Smooth muscle cell of the umbilical artery (primary cell): ENCODE measurements around the gene RASGRP4. TPM values are rescaled to one million over a fixed set of nuclear protein-coding genes. Genes with fewer than 3 reads are reported as not detected.

Source experiments
- total RNA-seq: library from RNA; depleted of rRNA; stranded (reverse); fragments of >200 nt; gene quantifications from 2 replicates; pipeline ENCODE4 v1.2.3, GENCODE V29; 2014

Gene RASGRP4, protein sequence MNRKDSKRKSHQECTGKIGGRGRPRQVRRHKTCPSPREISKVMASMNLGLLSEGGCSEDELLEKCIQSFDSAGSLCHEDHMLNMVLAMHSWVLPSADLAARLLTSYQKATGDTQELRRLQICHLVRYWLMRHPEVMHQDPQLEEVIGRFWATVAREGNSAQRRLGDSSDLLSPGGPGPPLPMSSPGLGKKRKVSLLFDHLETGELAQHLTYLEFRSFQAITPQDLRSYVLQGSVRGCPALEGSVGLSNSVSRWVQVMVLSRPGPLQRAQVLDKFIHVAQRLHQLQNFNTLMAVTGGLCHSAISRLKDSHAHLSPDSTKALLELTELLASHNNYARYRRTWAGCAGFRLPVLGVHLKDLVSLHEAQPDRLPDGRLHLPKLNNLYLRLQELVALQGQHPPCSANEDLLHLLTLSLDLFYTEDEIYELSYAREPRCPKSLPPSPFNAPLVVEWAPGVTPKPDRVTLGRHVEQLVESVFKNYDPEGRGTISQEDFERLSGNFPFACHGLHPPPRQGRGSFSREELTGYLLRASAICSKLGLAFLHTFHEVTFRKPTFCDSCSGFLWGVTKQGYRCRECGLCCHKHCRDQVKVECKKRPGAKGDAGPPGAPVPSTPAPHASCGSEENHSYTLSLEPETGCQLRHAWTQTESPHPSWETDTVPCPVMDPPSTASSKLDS
- not detected in 2 replicates for total RNA-seq

GRCh38 chr19:38425810-38426466 lies at the start of gene RASGRP4:
Gene RASGRP4 (minus strand): TSS chr19:38426219. CDS start chr19:38426091, 128 bp downstream.

GRCh38 chr19:38433268-38433733 lies 7.3 kb upstream of the RASGRP4 start, which contains the start of gene RYR1:
Gene RYR1 (plus strand): TSS chr19:38433691. CDS start chr19:38433830, 139 bp downstream.

DNA sequence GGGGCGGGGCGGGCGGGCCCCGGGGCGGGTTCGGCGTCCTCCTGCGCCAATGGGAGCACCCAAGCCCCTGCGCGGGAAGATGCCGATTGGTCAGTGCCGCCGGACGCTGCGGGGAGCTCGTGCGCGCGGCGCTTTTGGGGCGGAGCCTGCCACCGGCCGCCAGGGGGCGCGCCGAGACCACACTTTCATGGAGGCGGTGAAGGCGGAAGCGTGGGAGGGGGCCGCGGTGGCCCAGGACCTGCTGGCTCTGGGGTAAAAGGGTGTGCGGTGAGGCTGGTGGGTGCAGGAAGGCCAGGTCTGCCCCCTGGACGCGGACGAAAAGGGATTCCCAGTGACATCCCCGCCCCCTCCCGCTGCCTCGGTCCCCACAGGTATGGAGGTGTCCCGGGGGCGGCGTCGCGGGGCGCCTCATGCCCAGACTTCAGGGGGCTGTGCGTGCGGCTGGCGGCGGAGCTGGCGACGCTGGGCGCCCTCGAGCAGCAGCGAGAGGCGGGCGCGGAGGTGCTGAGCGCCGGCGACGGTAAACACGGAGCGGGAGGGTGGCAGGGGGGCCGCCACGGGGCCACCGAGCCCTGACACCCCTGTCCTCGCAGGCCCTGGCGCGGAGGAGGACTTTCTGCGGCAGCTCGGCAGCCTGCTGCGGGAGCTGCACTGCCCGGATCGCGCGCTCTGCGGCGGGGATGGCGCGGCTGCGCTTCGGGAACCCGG lies 22.9 kb downstream of the RASGRP4 start, which contains the start of gene FAM98C:
Gene FAM98C (plus strand): TSS at position 127 of the 708 bp plus-strand sequence. CDS start 61 bp downstream, at position 188.

DNA sequence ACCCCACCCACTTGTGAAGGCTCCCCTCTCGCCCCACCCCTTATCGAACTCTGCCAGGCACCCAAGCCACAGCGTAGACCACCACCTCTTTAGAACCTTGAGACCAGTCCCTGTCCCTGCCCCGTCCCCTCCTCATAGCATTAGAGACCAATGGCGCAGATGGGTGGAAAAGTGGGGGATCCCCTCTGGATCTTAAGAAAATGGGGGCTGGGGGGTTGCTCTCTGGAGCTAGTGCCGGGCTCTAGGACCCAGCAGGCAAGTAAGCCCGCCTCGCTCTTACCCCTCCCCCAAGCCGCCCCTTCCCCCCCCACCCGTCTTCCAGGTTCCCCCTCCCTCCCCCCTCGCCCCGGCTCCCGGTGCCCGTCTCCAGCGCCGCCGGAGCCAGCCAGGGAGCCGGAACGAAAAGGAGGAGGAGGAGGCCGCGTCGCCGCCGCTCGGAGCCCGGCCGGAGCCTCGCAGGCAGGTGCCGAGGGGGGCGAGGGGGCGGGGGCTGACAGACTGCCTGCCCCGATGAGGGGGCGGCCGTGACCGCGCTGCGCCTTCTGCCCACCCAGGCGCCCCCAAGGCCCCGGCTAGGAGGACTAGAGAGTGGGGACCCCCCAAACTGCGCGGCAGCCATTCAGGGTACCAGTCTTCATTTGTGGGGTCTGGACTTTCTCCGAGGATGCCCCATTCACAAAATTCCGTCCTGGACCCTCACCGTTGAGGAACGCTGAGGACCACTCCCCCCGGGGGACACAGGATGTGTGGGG lies 37.5 kb downstream of the RASGRP4 start, which contains the start of gene SPRED3:
Gene SPRED3 (plus strand): TSS at position 349 of the 752 bp plus-strand sequence. CDS start 1,606 bp downstream, outside the sequence.

DNA sequence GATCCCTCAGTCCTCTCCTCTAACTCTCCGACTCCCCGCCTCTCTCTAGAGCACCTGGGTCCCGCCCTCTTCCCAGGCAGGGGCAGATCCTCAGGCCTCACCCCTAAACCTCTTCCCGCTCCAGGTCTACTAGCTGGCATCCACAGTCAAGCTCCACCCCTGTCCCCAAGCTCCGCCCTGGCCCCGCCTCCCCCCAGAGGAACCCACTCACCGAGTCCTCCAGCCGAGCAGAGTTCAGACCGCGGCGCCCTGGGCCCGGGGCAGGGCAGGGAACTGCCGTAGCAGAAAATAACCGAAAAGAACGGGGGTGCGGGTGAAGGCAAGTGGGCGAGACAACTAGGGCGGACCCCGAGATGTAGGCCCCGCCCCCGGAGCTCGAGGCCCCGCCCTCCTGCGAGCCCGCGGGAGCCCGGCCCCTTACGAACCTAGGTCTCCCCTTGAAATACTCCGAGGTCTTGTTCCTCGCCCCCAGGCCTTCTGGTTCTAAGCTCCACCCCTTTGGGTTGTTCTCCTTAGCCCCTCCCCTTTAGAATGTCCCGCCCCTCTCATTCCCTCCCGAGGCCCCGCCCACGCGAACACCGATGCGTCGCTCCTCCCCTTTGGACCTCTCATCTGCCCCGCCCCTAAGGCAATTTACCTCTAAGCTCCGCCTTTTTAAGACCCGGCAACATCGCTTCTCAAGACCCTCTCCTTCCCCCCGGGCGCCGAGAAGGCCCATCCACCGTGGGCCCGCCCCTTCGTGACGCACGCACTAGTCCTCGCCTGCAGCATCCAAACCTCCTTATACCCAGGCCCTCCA lies 38.3 kb downstream of the RASGRP4 start, which contains the start of gene GGN:
Gene GGN (minus strand): TSS at position 485 of the 799 bp plus-strand sequence. CDS start 773 bp downstream, outside the sequence.

GRCh38 chr19:38374332-38375097 lies 51.5 kb downstream of the RASGRP4 start, which contains the start of gene PSMD8:
Gene PSMD8 (plus strand): TSS chr19:38374571. CDS start chr19:38374602, 31 bp downstream.

Other genes starting within 250 kb of the RASGRP4 start
- 0.89 and 2.4 TPM in 2 replicates for gene DPF1, start 202.0 kb downstream of the RASGRP4 start, total RNA-seq
- gene PPP1R14A, start 169.8 kb downstream of the RASGRP4 start, total RNA-seq = 1.8 and 2.5 TPM in 2 replicates
- gene SPINT2, start 161.6 kb downstream of the RASGRP4 start, total RNA-seq = 5.6 and 8.6 TPM in 2 replicates
- gene C19orf33, start 122.0 kb downstream of the RASGRP4 start, total RNA-seq = not detected in 2 replicates
- 83.0 and 92.3 TPM in 2 replicates for gene YIF1B, start 110.3 kb downstream of the RASGRP4 start, total RNA-seq
- gene KCNK6, start 106.4 kb downstream of the RASGRP4 start, total RNA-seq = 10.4 and 10.6 TPM in 2 replicates
- gene CATSPERG, start 90.4 kb downstream of the RASGRP4 start, total RNA-seq = 1.3 and 2.7 TPM in 2 replicates
- 303 and 319 TPM in 2 replicates for gene PSMD8, start 51.6 kb downstream of the RASGRP4 start, total RNA-seq
- 0.30 and 0.88 TPM in 2 replicates for gene GGN, start 38.2 kb downstream of the RASGRP4 start, total RNA-seq
- 2.1 and 7.3 TPM in 2 replicates for gene SPRED3, start 37.5 kb downstream of the RASGRP4 start, total RNA-seq
- 7.1 and 7.8 TPM in 2 replicates for gene FAM98C, start 23.1 kb downstream of the RASGRP4 start, total RNA-seq
- gene RYR1, start 7.5 kb upstream of the RASGRP4 start, total RNA-seq = 0.09 TPM in 1 of 2 replicates, not detected in the other
- gene MAP4K1, start 191.7 kb upstream of the RASGRP4 start, total RNA-seq = not detected in 2 replicates
- gene EIF3K, start 193.0 kb upstream of the RASGRP4 start, total RNA-seq = 192 and 281 TPM in 2 replicates
- gene ACTN4, start 221.4 kb upstream of the RASGRP4 start, total RNA-seq = 257 and 911 TPM in 2 replicates